HG02623 (cell line): Measurements from ENCODE around the gene TFDP1.

Experiments
- ATAC-seq: cut with Tn5 transposase; IDR thresholded peaks from one replicate; pipeline ENCODE4 v1.9.1; 2021; ENCODE audit warnings: moderate library complexity; ENCODE audit not compliant: unreplicated experiment

Gene TFDP1

DNA sequence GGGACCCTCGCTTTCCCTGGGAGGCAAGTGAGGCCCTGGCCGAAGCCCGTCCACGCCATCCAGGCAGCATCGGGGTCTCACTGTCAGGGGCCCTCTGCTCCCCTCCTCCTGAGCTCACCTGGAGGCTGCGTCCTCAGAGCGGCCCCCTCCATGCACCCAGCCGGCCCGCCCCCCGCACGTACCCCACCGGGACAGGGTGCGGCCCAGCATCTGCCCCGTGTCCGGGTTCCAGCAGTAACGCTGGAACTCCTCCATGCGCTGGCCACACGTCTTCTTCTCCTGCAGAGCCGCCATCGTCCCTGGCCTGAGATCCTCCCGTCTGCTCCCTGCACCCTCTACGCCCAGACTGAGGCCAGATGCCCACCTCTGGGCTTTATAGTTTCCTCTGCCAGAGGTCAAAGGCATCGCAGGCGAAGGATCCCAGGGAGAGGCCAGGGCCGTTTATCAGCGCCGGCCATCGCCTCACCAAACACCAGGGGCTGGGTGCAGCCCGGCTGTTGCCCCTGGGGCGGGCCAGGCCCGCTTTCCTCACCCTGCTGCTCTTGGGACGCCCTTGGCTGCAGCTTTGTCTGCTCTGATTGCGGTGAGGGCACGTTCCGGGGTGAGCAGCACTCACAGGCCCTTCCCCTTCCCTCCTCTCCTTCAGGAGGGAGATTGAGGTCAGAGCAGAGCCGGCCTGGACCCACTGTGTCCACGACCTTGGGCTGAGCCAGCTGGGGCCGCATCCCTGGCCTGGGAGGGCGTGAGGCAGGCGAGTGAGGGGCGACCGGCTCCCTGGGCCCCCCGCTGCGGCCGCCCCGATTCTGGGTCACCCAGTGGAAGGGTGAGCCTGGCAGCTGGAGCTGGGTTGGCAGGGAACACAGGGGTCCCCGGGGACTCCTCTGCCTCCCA, 73.5 kb downstream of the TFDP1 start, which contains the start of gene ATP4B:
TSS of gene ATP4B (minus strand) at position 348 of the 891 bp plus-strand sequence. CDS start at position 294, 54 bp downstream.
- ATAC-seq, result no peak

DNA sequence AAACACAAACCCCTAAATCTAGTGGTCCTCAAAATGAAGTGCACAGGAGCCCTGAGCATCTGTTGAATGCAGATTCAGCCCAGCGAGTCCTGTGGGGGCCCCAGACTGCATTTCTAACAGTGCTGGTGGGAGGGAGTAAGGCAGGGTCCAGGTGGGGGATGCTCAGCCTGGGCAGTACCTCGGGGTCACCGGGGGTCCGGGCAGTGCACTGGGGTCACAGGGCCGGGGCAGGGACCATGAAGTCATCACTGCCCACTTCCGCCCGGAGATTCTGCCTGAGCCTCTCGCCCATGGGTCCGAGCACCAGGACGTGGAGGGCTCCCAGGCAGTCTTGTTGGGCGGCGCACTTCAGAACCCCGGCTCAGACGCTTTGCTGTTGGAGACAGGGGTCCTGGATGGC, 74.3 kb downstream of the TFDP1 start:
- ATAC-seq, result no peak

DNA sequence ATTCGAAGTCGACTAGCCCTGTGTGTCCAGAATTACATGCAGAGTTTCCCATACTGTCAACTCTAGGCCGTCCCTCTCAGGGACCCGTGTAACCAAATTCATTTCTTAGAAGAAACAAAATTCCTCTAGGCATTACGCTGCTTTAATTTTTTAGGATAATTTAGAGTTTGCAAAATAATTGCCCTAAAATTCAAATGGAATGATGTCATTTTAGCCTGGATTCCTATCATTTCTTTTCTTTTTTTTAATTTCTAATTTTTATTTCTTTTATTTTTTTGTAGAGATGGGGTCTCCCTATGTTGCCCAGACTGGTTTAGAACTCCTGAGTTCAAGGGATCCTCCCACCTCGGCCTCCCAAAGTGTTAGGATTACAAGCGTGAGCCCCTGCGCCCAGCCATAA, 74.8 kb downstream of the TFDP1 start:
- no peak for ATAC-seq

DNA sequence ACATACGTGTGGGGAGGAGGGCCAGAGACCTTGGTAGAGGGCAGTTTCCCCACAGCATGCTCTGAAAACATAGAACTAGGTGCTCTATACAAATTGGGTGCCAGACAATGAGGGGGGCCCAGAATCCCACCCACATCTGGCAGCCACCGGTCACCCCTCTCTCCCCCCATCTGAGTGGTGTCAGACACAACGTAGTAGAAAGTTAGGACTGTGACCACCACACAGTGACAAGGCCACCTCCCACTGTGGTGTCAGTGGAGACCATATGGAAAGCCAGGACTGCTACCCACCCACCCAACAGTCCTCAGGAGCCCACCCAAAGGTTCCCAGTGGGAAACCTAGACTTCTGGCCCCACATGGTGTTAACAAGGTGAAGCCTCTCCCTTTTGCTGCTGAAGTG, 75.5 kb downstream of the TFDP1 start:
- ATAC-seq, result no peak

DNA sequence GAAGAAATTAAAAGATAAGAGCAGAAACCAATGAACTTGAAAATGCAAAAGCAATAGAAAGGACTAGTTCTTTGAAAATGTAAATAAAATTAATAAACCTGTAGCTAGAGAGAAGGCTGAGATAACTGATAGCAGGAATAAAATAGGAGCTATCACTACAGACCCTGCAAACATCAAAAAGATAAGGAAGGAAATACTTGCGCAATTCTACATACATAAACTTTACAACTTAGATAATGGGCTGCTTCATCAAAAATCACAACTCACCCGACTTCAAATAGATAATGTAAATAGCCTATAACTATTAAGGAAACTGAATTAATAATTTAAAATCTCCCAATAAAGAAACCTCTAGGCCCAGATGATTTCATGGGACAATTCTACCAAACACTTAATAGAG, 77.0 kb downstream of the TFDP1 start:
- ATAC-seq, result no peak

DNA sequence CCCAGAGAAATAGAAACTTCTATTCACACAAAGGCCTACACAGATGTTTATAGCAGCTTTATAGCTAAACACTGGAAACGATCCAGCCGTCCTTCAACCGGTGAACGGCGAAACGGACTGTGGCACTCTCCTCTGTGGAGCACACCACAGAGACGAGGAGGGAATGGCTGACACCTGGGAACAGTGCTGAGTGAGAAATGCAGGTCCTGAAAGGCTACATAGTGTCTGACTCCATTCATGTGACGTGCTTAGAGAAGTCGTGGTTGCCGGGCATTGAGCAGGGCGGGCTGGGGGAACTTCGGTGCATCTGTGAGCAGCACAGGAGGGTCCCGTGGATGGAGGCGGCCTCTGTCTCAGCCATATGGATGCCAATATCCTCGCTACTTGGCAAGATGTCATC, 79.4 kb downstream of the TFDP1 start:
- ATAC-seq, result no peak

DNA sequence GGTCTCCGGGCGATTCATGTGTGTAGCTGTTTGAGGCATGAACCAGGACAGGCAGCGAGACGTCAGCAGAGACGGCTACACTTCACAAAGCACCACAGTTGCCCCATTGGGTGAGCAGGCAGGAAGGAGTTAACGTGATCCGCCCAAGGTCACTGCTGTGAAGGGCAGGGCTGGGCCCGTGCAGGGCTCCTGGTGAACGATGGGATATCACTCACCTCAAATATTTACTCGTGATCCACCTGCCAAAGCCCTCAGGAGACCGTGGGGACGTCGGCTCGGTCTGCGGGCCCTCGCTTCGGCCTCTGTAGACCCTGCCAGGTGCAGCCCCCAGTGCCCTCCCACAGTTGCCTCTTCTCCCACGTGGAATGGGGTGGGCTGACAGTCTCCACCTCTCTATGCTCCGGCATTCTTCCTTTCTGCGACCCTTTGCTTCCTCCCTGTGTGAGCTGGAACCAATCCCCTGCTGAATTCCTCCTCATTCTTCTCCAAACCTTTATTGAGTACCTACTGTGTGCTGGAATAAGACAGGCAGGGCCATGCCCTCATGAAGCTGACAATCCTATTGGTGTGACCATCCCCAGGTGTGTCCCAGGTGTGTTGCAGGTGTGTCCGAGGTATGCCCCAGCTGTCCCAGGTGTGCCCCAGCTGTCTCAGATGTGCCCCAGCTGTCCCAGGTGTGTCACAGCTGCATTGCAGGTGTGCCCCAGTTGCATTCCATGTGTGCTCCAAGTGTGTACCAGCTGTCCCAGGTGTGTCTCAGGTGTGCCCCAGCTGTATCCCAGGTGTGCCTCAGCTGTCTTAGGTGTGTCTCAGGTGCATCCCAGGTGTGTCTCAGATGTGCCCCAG, 80.4 kb downstream of the TFDP1 start:
- ATAC-seq, result no peak

DNA sequence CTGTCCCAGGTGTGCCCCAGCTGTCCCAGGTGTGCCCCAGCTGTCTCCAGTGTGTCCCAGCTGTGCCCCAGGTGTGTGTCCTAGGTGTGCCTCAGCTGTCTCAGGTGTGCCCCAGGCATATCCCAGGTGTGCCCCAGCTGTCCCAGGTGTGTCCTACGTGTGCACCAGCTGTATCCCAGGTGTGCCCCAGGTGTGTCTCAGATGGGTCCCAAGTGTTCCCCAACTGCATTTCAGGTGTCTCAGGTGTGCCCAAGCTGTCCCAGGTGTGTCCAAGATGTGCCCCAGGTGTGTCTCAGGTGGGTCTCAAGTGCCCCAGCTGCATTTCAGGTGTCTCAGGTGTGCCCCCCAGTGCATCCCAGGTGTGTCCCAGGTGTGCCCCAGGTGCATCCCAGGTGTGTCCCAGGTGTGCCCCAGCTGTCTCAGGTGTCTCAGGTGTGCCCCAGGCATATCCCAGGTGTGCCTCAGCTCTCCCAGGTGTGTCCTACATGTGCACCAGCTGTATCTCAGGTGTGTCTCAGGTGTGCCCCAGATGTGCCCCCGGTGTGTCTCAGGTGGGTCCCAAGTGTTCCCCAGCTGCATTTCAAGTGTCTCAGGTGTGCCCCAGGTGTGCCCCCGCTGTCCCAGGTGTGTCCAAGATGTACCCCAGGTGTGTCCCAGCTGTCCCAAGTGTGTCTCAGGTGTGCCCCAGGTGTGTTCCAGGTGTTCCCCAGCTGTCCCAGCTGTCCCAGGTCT, 81.2 kb downstream of the TFDP1 start:
- ATAC-seq, result no peak

DNA sequence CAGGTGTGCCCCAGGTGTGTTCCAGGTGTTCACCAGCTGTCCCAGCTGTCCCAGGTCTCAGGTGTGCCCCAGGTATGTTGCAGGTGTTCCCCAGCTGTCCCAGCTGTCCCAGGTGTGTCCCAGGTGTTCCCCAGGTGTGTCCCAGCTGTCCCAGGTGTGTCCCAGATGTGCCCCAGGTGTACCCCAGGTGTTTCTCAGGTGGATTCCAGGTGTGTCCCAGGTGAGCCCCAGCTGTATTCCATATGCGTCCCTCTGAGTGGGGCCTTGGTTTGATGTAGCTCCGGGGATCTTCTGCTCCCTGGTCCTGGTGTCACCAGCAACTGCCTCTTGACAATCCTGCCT, 81.7 kb downstream of the TFDP1 start:
- ATAC-seq, result no peak

DNA sequence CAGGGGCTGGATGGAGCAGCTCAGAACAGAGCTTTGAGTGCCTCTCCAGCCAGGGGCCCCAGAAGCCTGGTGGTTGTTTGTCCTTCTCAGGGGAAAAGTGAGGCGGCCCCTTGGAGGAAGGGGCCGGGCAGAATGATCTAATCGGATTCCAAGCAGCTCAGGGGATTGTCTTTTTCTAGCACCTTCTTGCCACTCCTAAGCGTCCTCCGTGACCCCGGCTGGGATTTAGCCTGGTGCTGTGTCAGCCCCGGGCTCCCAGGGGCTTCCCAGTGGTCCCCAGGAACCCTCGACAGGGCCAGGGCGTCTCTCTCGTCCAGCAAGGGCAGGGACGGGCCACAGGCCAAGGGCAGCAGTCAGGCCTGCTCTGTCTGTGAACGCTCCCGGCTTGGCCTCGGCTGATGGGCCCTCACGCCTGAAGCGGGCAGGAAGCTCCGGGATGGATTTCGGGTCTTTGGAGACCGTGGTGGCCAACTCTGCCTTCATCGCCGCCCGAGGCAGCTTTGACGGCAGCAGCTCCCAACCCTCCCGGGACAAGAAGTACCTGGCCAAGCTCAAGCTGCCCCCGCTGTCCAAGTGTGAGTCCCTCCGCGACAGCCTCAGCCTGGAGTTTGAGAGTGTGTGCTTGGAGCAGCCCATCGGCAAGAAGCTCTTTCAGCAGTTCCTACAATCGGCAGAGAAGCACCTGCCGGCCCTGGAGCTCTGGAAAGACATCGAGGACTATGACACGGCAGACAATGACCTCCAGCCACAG, 82.6 kb downstream of the TFDP1 start, which contains the start of gene GRK1:
TSS of gene GRK1 (plus strand) at position 269 of the 751 bp plus-strand sequence. CDS start at position 437, 168 bp downstream.
- no peak for ATAC-seq

DNA sequence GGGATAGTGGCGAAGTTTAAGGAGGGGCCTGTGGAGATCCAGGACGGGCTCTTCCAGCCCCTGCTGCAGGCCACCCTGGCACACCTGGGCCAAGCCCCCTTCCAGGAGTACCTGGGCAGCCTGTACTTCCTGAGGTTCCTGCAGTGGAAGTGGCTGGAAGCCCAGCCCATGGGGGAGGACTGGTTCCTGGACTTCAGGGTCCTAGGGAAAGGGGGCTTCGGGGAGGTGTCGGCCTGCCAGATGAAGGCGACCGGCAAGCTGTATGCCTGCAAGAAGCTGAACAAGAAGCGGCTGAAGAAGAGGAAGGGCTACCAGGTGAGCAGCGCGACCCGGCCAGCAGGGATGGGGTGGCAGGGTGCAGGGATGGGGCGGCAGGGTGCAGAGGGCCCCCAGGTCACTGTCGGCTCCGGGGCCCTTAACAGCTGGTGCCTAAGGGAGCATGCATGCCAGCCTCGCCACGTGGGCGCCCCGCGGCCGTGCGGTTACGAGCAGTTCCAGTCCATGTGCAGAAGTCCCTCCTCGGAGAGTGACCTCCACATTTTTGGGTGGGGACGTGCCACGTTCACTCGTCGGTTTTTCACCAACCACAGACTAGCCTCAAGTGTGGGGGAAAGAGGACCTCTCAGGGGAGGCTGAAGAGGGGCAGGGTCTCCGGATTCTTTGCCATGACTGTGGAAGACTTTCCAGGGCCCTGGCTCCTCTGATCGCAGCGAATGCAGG, 83.4 kb downstream of the TFDP1 start:
- ATAC-seq, result no peak

DNA sequence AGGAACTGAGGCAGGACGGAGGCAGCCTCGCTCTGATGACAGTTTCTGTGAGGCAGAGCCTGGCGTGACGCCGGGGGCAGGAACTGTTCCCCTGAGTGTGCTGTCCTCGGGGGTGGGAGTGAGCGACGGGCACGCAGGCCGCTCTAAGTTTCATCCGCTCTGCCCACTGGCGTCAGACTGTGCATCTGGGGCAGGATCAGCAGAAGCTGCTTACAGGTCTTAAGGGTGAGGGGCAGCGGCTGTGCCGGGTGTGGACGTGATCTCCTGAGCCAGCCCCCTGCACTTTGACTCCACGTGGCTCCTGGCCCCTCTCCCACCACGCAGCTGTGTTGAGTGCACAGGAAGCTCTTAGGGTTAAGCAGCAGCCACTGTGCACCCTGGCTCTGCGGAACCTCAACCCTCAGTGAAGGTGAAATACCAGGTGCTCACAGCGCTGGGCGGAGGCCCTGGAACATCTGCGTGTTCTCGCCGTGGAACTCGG, 84.0 kb downstream of the TFDP1 start:
- ATAC-seq, result no peak

DNA sequence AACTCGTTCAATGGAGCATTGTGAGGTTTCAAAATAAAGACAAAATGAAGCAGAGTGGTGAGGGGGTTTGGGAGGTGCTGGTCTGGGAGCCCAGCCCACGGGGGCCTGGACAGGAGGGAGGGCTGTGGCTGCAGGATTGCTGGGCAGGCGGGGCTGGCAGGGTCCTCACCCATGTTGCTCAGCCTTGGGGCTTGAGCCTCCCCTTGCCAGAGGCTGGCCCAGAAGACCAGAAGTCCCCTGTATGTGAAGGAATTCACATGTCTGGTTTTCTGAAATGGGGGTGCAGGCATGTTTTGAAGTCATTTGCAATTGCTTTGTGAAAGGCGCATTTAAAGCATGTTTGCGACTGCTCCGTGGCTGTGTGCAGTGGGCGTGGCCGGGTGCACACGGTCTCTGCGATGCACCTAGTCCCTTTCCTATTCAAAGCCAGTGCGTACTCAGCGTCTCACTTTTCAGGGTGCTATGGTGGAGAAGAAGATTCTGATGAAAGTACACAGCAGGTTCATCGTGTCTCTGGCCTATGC, 84.7 kb downstream of the TFDP1 start:
- no peak for ATAC-seq

DNA sequence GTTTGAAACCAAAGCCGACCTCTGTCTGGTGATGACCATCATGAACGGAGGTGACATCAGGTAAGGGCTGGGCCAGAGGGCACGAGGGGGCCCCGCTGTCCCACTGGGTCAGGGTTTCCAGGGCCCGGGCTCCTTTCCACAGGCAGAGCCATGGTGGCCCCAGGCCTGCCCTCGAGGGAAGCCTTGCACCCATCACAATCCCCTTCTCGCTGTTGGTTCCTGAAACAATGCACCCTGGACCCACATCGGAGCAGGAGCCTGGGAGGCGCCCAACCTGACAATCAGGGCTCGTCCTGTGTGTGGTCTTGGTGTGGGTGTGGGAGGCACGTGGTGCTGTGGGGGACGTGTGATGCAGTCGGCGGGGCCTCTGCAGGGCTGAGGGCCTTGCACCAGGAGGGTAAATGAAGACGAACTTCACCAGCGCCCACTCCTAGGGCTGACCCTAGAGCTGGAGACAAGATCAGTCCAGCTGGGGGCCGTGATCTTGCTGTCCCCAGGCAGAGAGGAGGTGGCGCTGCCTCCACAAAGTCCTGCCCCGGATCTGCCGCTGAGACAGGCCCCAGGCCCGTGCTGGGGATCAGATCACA, 85.3 kb downstream of the TFDP1 start:
- ATAC-seq, result no peak

DNA sequence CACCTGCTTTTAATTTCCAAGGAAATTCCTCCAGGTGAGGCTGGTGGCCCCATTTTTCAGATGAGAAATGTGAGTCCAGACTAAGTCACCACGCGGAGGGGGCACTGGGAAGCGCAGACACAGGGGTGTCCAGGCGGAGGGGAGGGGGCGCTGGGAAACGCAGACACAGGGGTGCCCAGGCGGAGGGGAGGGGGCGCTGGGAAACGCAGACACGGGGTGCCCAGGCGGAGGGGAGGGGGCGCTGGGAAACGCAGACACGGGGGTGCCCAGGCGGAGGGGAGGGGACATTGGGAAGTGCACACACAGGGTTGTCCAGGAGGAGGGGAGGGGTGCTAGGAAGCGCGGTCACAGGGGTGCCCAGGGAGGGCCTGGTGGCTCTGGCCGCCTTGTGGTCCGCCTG, 86.0 kb downstream of the TFDP1 start:
- ATAC-seq, result no peak

DNA sequence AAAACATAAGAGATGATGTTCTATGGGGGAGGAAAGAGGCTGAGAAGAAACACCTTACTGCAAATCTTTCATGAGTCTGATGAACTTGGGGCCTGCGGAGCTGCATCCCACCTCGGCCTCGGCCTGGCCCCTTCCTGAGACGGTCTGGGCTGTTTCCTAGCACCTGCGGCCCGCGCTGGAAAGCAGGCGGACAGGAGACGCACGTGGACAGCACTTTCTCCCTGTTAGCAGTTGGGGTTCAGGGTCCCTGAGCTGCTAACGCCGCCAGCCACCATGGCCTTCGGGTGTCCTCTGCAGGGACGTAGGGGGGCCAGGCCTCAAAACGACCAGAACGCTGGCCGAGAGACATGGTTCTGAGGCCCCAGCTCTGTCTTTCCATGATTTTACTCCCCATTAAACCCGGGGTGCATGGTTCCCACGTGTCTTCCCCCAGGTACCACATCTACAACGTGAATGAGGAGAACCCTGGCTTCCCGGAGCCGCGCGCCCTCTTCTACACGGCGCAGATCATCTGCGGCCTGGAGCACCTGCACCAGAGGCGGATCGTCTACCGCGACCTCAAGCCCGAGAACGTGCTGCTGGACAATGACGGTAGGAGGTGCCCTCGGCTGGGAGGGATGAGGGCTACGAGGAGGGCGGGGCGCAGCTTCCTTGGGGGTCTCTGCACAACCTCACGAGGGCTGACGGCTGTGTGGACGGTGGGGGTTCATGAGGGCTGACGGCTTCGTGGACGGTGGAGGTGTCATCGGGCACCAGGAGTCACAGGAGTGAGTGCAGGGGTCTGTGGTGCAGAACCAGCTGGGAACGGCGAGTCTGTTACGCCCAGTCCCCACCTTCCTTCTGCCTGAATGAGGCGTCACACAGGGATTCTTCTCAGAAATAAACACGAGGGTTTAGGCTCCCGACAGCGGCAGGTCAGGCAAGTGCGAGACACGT, 86.8 kb downstream of the TFDP1 start:
- ATAC-seq, result no peak

DNA sequence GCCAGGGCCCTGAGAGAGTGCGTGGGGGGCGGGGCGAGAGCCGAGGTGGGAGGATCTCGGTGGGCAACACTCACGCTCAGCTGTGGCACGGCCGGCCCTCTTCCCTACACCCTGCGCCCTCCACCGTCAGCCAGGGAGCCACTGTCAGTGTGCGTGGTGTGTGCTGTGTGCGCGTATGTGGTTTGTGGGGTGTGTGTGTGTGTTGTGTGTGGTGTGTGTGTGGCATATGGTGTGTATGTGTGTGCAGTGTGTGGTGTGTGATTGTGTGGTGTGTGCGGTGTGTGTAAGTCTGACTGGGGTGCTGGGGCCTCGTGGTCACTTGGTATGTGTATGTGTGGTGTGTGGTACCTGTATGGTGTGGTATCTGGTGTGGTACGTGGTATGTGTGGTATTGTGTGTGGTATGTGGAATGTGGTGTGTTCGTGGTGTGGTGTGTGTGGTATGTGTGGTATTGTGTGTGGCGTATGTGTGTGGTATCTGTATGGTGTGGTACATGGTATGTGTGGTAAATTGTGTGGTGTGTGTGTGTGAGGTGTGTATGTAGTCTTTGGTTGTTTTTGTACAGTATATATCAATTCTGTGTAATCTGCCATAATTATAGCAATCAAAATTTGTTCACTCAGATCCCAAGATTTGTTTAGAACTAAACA, 87.6 kb downstream of the TFDP1 start:
- no peak for ATAC-seq
